ENCODE data around the gene CLEC17A. TPM values are rescaled to one million over a fixed set of nuclear protein-coding genes. Genes with fewer than 3 reads are reported as not detected.
"Not testable (repeated sequence)": the region's sequence is repeated elsewhere in the genome, so short reads cannot be mapped to it uniquely, and the experiment has no call there.

CLEC17A gene
- polyA plus RNA-seq, 1 donor from 2014 or later = not detected

GRCh38 chr19:14564652-14565297 lies 18.1 kb upstream of the CLEC17A start:
- not testable (repeated sequence) for H2AFZ ChIP-seq (ENCODE audit: low read depth, low read length); H3K27ac ChIP-seq (ENCODE audit: low read length); H4K20me1 ChIP-seq (ENCODE audit: insufficient read depth); H3K9me2 ChIP-seq (ENCODE audit: insufficient read depth, low read length); H3K36me3 ChIP-seq (ENCODE audit: insufficient read depth, low read length); H3K4me3 ChIP-seq (ENCODE audit: low read length); H3K27me3 ChIP-seq (ENCODE audit: insufficient read depth, low read depth, low read length); H3K79me2 ChIP-seq (replicated peaks; ENCODE audit: insufficient read depth, low read length); H3K9me3 ChIP-seq (ENCODE audit: low read length); H3K4me2 ChIP-seq (ENCODE audit: low read length); H3F3A ChIP-seq (ENCODE audit: insufficient read depth, low read length, poor library complexity, severe bottlenecking); H3K9ac ChIP-seq (ENCODE audit: low read length)

GRCh38 chr19:14565298-14565679 lies 17.6 kb upstream of the CLEC17A start:
- no peak overlapping the region for H3K4me2 ChIP-seq (ENCODE audit: low read length)
- no peaks in the 10 kb centered on the region for H3K27me3 ChIP-seq (ENCODE audit: insufficient read depth, low read depth, low read length)
- H3K79me2 ChIP-seq (replicated peaks; ENCODE audit: insufficient read depth, low read length) = no peaks in the 10 kb centered on the region
- no peaks in the 10 kb centered on the region for H4K20me1 ChIP-seq (ENCODE audit: insufficient read depth)
- TF ChIP-seq REST (IDR thresholded peaks at IDR 0.05; ENCODE audit: borderline replicate concordance) (no peak), RAD21 (conservative IDR thresholded peaks at IDR 0.05) (no peak), POLR2AphosphoS5 (IDR thresholded peaks at IDR 0.05) (no peak), EP300 (conservative IDR thresholded peaks at IDR 0.05; ENCODE audit: poor library complexity, severe bottlenecking) (no peak), TAF1 (IDR thresholded peaks at IDR 0.05; ENCODE audit: low read depth) (no peak), SMC3 (conservative IDR thresholded peaks at IDR 0.05; ENCODE audit: poor library complexity) (no peak), MXI1 (conservative IDR thresholded peaks at IDR 0.05; ENCODE audit: poor library complexity, severe bottlenecking) (no peak), EZH2 (IDR thresholded peaks at IDR 0.05; ENCODE audit: borderline replicate concordance, insufficient read depth, low read length, poor library complexity, severe bottlenecking) (no peak), CTCF (IDR thresholded peaks at IDR 0.05; ENCODE audit: poor library complexity, severe bottlenecking) (no peak)
- H3K36me3 ChIP-seq (ENCODE audit: insufficient read depth, low read length) = no peaks in the 10 kb centered on the region
- H3K27ac ChIP-seq (ENCODE audit: low read length) = no peak overlapping the region
- H2AFZ ChIP-seq (ENCODE audit: low read depth, low read length) = no peak overlapping the region
- no peak overlapping the region for H3K4me3 ChIP-seq (ENCODE audit: low read length)
- no peaks in the 10 kb centered on the region for H3K9me2 ChIP-seq (ENCODE audit: insufficient read depth, low read length)
- H3K9me3 ChIP-seq (ENCODE audit: low read length) = no peaks in the 10 kb centered on the region
- no peak overlapping the region for H3K9ac ChIP-seq (ENCODE audit: low read length)
- no peaks in the 10 kb centered on the region for H3F3A ChIP-seq (ENCODE audit: insufficient read depth, low read length, poor library complexity, severe bottlenecking)
